Measurements from ENCODE around the gene HSPB2.

HSPB2 gene

GRCh38 chr11:111951565-111951964 is 39.0 kb downstream of the HSPB2 start:
- TF ChIP-seq CTCF (conservative IDR thresholded peaks at IDR 0.05): no peak
- no peak overlapping the region for H3K27ac ChIP-seq

- H3K27ac ChIP-seq: no peak overlapping the region
- no peak for TF ChIP-seq CTCF (conservative IDR thresholded peaks at IDR 0.05)
Observed at GRCh38 chr11:111954154-111954553, 41.6 kb downstream of the HSPB2 start.

DNA sequence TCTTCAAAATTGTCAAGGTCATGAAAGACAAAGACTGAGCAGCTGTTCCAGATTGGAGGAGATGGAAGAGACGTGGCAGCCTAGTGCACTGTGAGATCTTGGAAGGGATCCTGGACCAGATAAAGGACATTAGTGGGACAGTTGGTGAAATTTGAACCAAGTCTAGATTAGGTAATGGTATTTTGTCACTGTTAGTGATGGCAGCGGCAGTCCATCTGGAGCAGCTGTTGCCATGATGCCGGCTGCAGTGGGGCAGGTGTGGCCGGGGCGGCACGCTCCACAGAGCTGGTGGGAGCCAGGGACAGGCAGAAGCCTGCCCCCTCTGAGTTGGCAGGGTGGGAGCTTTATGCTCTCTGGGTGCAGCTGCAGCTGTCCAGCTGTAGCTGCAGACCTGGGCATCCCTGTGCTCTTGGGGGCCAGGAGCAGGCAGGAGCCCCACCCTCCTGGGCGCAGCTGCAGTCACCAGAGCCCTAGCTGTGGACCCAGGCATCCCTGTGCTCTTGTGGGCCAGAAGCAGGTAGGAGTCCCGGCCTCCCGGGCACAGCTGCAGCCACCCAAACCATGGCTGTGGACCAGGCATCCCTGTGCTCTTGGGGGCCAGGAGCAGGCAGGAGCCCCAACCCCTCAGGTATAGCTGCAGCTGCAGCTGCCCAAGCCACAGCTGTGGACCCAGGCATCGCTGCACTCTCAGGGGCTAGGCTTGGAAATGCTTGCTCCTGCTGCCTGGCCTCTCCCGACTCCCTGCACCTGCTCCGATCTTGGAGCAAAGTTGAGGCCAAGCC is 45.3 kb downstream of the HSPB2 start:
- no peak overlapping the region for H3K27ac ChIP-seq
- TF ChIP-seq CTCF (conservative IDR thresholded peaks at IDR 0.05): no peak

DNA sequence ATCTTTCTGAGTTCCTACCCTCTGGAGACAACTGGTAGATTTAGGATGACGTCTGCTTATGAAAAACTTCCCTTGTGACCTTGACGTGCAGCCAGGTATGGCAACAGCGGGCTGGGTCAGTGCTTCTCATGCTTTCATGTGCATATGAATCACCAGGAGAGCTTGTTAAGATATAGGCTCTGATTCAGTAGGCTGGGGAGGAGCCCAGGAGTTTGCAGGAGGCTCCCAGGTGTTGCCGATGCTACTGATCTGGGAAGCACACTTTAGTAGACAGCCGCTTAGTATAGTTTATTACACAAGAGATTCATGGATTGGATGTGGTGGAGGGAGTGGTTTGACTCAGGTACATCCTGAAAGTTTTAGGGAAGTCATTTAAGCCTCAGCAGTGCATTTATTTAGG is 48.4 kb downstream of the HSPB2 start:
- TF ChIP-seq CTCF (conservative IDR thresholded peaks at IDR 0.05): no peak
- peak overlapping the region; percentile 38 for H3K27ac ChIP-seq

GRCh38 chr11:111961389-111962300 is 49.1 kb downstream of the HSPB2 start:
- H3K27ac ChIP-seq: peak overlapping the region; percentile 38
- TF ChIP-seq CTCF (conservative IDR thresholded peaks at IDR 0.05): no peak
